LNCaP clone FGC (cell line): ENCODE results near the gene PLA2G2C.

Experiments used
- DNase-seq: peaks from one replicate; pipeline ENCODE4 v3.0.0-alpha.2; 2011; ENCODE audit warnings: low read depth
- H3K4me3 ChIP-seq: 2 replicates; pipeline ENCODE4 v1.5.1; 2011; ENCODE audit warnings: mild to moderate bottlenecking, low read depth, low read length, control low read depth
- TF ChIP-seq, protein P1 (sequence below): IDR thresholded peaks from 2 replicates; pipeline ENCODE4 v1.5.1; 2012; ENCODE audit warnings: mild to moderate bottlenecking; ENCODE audit not compliant: control insufficient read depth, insufficient read depth; ENCODE audit errors: extremely low read depth

Gene PLA2G2C

GRCh38 chr1:20168564-20169491 is 17.5 kb downstream of the PLA2G2C start:
- TF ChIP-seq, protein P1, sequence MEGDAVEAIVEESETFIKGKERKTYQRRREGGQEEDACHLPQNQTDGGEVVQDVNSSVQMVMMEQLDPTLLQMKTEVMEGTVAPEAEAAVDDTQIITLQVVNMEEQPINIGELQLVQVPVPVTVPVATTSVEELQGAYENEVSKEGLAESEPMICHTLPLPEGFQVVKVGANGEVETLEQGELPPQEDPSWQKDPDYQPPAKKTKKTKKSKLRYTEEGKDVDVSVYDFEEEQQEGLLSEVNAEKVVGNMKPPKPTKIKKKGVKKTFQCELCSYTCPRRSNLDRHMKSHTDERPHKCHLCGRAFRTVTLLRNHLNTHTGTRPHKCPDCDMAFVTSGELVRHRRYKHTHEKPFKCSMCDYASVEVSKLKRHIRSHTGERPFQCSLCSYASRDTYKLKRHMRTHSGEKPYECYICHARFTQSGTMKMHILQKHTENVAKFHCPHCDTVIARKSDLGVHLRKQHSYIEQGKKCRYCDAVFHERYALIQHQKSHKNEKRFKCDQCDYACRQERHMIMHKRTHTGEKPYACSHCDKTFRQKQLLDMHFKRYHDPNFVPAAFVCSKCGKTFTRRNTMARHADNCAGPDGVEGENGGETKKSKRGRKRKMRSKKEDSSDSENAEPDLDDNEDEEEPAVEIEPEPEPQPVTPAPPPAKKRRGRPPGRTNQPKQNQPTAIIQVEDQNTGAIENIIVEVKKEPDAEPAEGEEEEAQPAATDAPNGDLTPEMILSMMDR: no peak
- no peak for DNase-seq

GRCh38 chr1:20167126-20167525 is 19.2 kb downstream of the PLA2G2C start:
- DNase-seq: no peak
- TF ChIP-seq, protein P1: no peak
- H3K4me3 ChIP-seq: no peak overlapping the region

More at GRCh38 chr1:20168564-20169491, 17.5 kb downstream of the PLA2G2C start:
- no peak overlapping the region for H3K4me3 ChIP-seq

DNA sequence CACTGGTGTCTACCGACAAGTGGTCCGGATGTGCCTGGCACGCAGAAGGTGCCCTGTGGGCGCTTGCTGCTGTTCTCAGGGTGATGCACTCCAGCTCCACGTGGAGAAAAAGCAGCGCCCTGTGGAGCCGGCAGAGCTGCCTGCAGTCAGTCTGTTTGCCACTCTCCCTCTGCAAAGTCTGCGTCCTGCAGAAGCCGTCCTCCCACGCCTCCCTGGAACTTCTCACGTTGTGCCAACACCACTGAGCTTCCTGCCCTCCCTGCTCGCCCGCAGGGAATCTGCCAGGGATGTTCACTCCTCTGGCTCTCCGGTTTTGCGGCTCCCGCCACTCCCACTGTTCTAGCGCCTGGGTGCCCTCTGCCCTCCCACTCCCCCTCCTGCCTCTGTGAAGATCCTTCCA is 20.3 kb downstream of the PLA2G2C start:
- DNase-seq: no peak
- no peak overlapping the region for H3K4me3 ChIP-seq
- TF ChIP-seq, protein P1: no peak

GRCh38 chr1:20165522-20165951 is 20.8 kb downstream of the PLA2G2C start:
- no peak overlapping the region for H3K4me3 ChIP-seq
- TF ChIP-seq, protein P1: peak; percentile 17; the same call in 1 of the 2 replicates
- no peak for DNase-seq

DNA sequence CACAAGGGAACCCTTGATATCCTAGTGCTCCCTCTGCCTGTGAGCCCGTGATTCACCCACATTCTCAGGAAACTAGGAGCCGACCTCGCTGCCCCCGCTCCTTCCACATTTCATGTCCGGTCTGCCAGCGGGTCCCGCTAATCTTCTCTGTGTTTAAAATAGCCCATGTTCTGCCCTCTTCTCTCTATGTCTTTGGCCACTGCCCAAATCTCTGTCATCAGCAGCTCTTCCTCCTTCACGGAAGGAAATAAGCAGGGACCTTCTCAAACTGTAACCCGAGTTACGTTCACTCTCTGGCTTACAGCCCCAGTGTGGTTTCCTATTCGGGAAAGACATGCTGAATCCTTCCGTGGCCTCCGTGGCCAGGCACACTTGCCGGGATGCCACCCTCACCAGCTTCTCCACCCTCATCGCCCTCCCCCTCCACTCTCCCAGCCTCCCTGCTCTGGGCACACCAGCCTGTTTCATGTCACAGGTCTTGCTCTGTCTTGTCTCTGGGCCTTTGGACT is 21.6 kb downstream of the PLA2G2C start:
- no peak for DNase-seq
- H3K4me3 ChIP-seq: no peak overlapping the region
- TF ChIP-seq, protein P1: no peak

GRCh38 chr1:20160034-20160433 is 26.3 kb downstream of the PLA2G2C start:
- no peak for DNase-seq
- TF ChIP-seq, protein P1: no peak
- no peak overlapping the region for H3K4me3 ChIP-seq
